Fibroblast of lung (primary cell): ENCODE data around the gene ARMC9. TPM values are rescaled to one million over a fixed set of nuclear protein-coding genes. Genes with fewer than 3 reads are reported as not detected.

Source experiments
- DNase-seq, 2 donors: peaks; one replicate each; pipeline versions ENCODE4 v3.0.0 to v3.0.0-alpha.2; 2010; ENCODE audit warnings: low read depth in 2 of 2
- H2AFZ ChIP-seq: 2 replicates; pipeline ENCODE4 v1.5.1; 2012; ENCODE audit warnings: low read length, control low read depth, inconsistent platforms
- H3K27ac ChIP-seq: 2 replicates; pipeline ENCODE4 v1.5.1; 2011; ENCODE audit warnings: low read length, control low read depth; ENCODE audit not compliant: insufficient read depth
- H3K27me3 ChIP-seq: 2 replicates; pipeline ENCODE4 v1.5.1; 2011; ENCODE audit warnings: mild to moderate bottlenecking, low read length; ENCODE audit not compliant: control insufficient read depth, insufficient read depth
- H3K36me3 ChIP-seq: 2 replicates; pipeline ENCODE4 v1.5.1; 2011; ENCODE audit warnings: low read length; ENCODE audit not compliant: control insufficient read depth, insufficient read depth
- H3K4me1 ChIP-seq: 2 replicates; pipeline ENCODE4 v1.5.1; 2011; ENCODE audit warnings: low read length; ENCODE audit not compliant: control insufficient read depth, insufficient read depth; ENCODE audit errors: extremely low read depth
- H3K4me2 ChIP-seq: 2 replicates; pipeline ENCODE4 v1.5.1; 2011; ENCODE audit warnings: low read length, control low read depth; ENCODE audit not compliant: insufficient read depth; ENCODE audit errors: extremely low read depth
- H3K4me3 ChIP-seq, 4 experiments: fragments of 200-600 bp in 1 of 4; sonication (generic) in 1 of 4; replicated peaks in 1 of 4; 2 replicates each; pipeline ENCODE4 v1.5.1; 2011 to 2016; ENCODE audit warnings: low read length in 4 of 4, low read depth in 3 of 4, mild to moderate bottlenecking in 3 of 4, control low read depth in 2 of 4, inconsistent platforms in 1 of 4, mixed read lengths in 1 of 4; ENCODE audit not compliant: insufficient read depth in 1 of 4; ENCODE audit errors: control extremely low read depth in 1 of 4
- H3K79me2 ChIP-seq: 2 replicates; pipeline ENCODE4 v1.5.1; 2012; ENCODE audit warnings: mild to moderate bottlenecking, low read length, inconsistent platforms; ENCODE audit not compliant: control insufficient read depth, insufficient read depth
- H3K9ac ChIP-seq: 2 replicates; pipeline ENCODE4 v1.5.1; 2011; ENCODE audit warnings: mild to moderate bottlenecking, low read length, control low read depth; ENCODE audit not compliant: insufficient read depth
- H3K9me3 ChIP-seq: 2 replicates; pipeline ENCODE4 v1.5.1; 2012; ENCODE audit warnings: low read depth, low read length; ENCODE audit not compliant: control insufficient read depth, insufficient read depth
- H4K20me1 ChIP-seq: 2 replicates; pipeline ENCODE4 v1.5.1; 2011; ENCODE audit warnings: low read length; ENCODE audit not compliant: control insufficient read depth, insufficient read depth; ENCODE audit errors: extremely low read depth
- CTCF ChIP-seq, 2 donors: IDR thresholded peaks in 1 of 2; conservative IDR thresholded peaks in 1 of 2; 1 replicate in 1 of 2; 2 replicates in 1 of 2; pipeline ENCODE4 v1.5.1; 2011 to 2012; ENCODE audit warnings: low read length in 2 of 2, control low read depth in 1 of 2, inconsistent platforms in 1 of 2, low read depth in 1 of 2, mild to moderate bottlenecking in 1 of 2
- EZH2 ChIP-seq: IDR thresholded peaks from 2 replicates; pipeline ENCODE4 v1.5.1; 2012; ENCODE audit warnings: low read length, control low read depth, mild to moderate bottlenecking; ENCODE audit errors: missing control alignments
- polyA plus RNA-seq, 2 donors: library from polyadenylated mRNA; depleted of rRNA in 1 of 2; stranded (reverse) in 1 of 2; unstranded in 1 of 2; fragments of >200 nt; gene quantifications; 2 replicates each; pipeline ENCODE4 v1.2.1, GENCODE V29; 2011 to 2012; ENCODE audit warnings: missing spikeins in 1 of 2
- total RNA-seq: library from RNA; depleted of rRNA; stranded (reverse); fragments of >200 nt; gene quantifications from 2 replicates; pipeline ENCODE4 v1.2.1, GENCODE V29; 2014

ARMC9 gene
- total and polyA plus RNA-seq, 2 donors (not counting 1 experiment from before 2014, with no cell fraction given) = 68.4 to 153 TPM

GRCh38 chr2:231392431-231393148, 194.2 kb downstream of the ARMC9 start:
- no peaks in the 10 kb centered on the region for H3K36me3 ChIP-seq
- DNase-seq = no peak
- peaks cover 25% of the 10 kb centered on the region for H3K27me3 ChIP-seq
- no peak overlapping the region for H3K9ac ChIP-seq
- no peaks in the 10 kb centered on the region for H3K4me1 ChIP-seq
- no peak overlapping the region for H2AFZ ChIP-seq
- no peaks in the 10 kb centered on the region for H3K9me3 ChIP-seq
- H3K79me2 ChIP-seq = no peaks in the 10 kb centered on the region
- TF ChIP-seq EZH2 (no peak), CTCF (conservative IDR thresholded peaks at IDR 0.05 in 1 of 2, IDR thresholded peaks at IDR 0.05 in 1 of 2; ENCODE audit: low read depth in 1 of 2, low read length in 2 of 2) (no peak)
- H3K27ac ChIP-seq = no peak overlapping the region
- no peaks in the 10 kb centered on the region for H4K20me1 ChIP-seq
- no peak overlapping the region for H3K4me2 ChIP-seq
- H3K4me3 ChIP-seq = no peak overlapping the region

GRCh38 chr2:231393149-231394131, 195.0 kb downstream of the ARMC9 start:
- no peaks in the 10 kb centered on the region for H3K36me3 ChIP-seq
- H3K4me2 ChIP-seq = no peak overlapping the region
- no peak overlapping the region for H3K27ac ChIP-seq
- H3K79me2 ChIP-seq = no peaks in the 10 kb centered on the region
- H3K9ac ChIP-seq = no peak overlapping the region
- no peaks in the 10 kb centered on the region for H3K4me1 ChIP-seq
- H3K9me3 ChIP-seq = no peaks in the 10 kb centered on the region
- H2AFZ ChIP-seq = no peak overlapping the region
- TF ChIP-seq CTCF (conservative IDR thresholded peaks at IDR 0.05 in 1 of 2, IDR thresholded peaks at IDR 0.05 in 1 of 2; ENCODE audit: low read depth in 1 of 2, low read length in 2 of 2) = peak in 1 of 2 donors; percentile 10
- TF ChIP-seq EZH2 = no peak
- peaks cover 25% of the 10 kb centered on the region for H3K27me3 ChIP-seq
- no peak for DNase-seq
- no peaks in the 10 kb centered on the region for H4K20me1 ChIP-seq
- H3K4me3 ChIP-seq = no peak overlapping the region
